Endothelial cell of umbilical vein (primary cell): ENCODE data around the gene TAF10. TPM values are rescaled to one million over a fixed set of nuclear protein-coding genes. Genes with fewer than 3 reads are reported as not detected.
A peak's percentile ranks its signal among the peaks of the same experiment; 100 is the strongest.

Experiments
- BruUV-seq: library from RNA; stranded (reverse); fragments of 400-500 nt; replicated peaks from 2 replicates; lab custom pipeline; 2021; lab: Mats Ljungman, UMichigan
- CTCF ChIA-PET: fragments of 300-600, 350-600 bp; sonication (Branson Sonifier 250); formaldehyde crosslinking; loops from one replicate; lab custom pipeline; 2021; ENCODE audit warnings: antibody characterized with exemption, inconsistent platforms; lab: Charles Lee
- POLR2A ChIA-PET: fragments of 300-600, 350-600 bp; sonication (Branson Sonifier 250); formaldehyde crosslinking; loops from one replicate; lab custom pipeline; 2021; ENCODE audit warnings: antibody characterized with exemption, inconsistent platforms; lab: Charles Lee
- DNase-seq: peaks from one replicate; pipeline ENCODE4 v3.0.0-alpha.2; 2011; ENCODE audit warnings: low read depth, low spot score
- FAIRE-seq: peaks from 2 replicates; lab custom pipeline; 2011; peaks lifted over from hg19 to GRCh38; lab: Jason Lieb, UNC
- H2AFZ ChIP-seq: 2 replicates; pipeline ENCODE4 v1.6.0; 2012; ENCODE audit warnings: low read depth, low read length, control low read depth, inconsistent platforms
- H3K27ac ChIP-seq: 2 replicates; pipeline ENCODE4 v1.5.1; 2011; ENCODE audit warnings: low read depth, mild to moderate bottlenecking, control low read depth, low read length, moderate library complexity; ENCODE audit not compliant: insufficient read depth
- H3K27me3 ChIP-seq, 2 experiments: 2 replicates each; pipeline versions ENCODE4 v1.6.0 to v1.6.1; 2011; ENCODE audit warnings: low read length in 2 of 2, mixed read lengths in 1 of 2; ENCODE audit not compliant: control insufficient read depth in 2 of 2, insufficient read depth in 2 of 2
- H3K36me3 ChIP-seq, 2 experiments: 2 replicates in 1 of 2; 3 replicates in 1 of 2; pipeline ENCODE4 v1.5.1; 2011; ENCODE audit warnings: low read length in 2 of 2, mild to moderate bottlenecking in 1 of 2, moderate library complexity in 1 of 2; ENCODE audit not compliant: control insufficient read depth in 2 of 2, insufficient read depth in 2 of 2; ENCODE audit errors: extremely low read depth in 1 of 2
- H3K4me1 ChIP-seq: 3 replicates; pipeline ENCODE4 v1.5.1; 2011; ENCODE audit warnings: mild to moderate bottlenecking, low read length; ENCODE audit not compliant: control insufficient read depth, insufficient read depth; ENCODE audit errors: extremely low read depth
- H3K4me2 ChIP-seq: 2 replicates; pipeline ENCODE4 v1.6.1; 2011; ENCODE audit warnings: low read length, control low read depth, mixed read lengths; ENCODE audit not compliant: insufficient read depth
- H3K4me3 ChIP-seq, 3 experiments: fragments of 200-600 bp in 1 of 3; sonication (generic), shearing (Covaris generic) in 1 of 3; replicated peaks in 1 of 3; 2 replicates each; pipeline ENCODE4 v1.5.1; 2011 to 2016; ENCODE audit warnings: control low read depth in 3 of 3, low read length in 3 of 3, mild to moderate bottlenecking in 2 of 3, inconsistent platforms in 1 of 3, low read depth in 1 of 3, moderate library complexity in 1 of 3; ENCODE audit not compliant: insufficient read depth in 1 of 3
- H3K79me2 ChIP-seq: 2 replicates; pipeline ENCODE4 v1.6.0; 2012; ENCODE audit warnings: low read length, inconsistent platforms; ENCODE audit not compliant: control insufficient read depth, insufficient read depth
- H3K9ac ChIP-seq: replicated peaks from 2 replicates; pipeline ENCODE3; 2011; ENCODE audit warnings: low read length, control low read depth; ENCODE audit not compliant: insufficient read depth; ENCODE audit errors: extremely low read depth
- H3K9me1 ChIP-seq: replicated peaks from 3 replicates; pipeline ENCODE4 v1.6.0; 2011; ENCODE audit warnings: mild to moderate bottlenecking, low read length; ENCODE audit not compliant: control insufficient read depth, insufficient read depth; ENCODE audit errors: extremely low read depth
- H3K9me3 ChIP-seq: replicated peaks from 2 replicates; pipeline ENCODE4 v1.5.1; 2012; ENCODE audit warnings: low read length, inconsistent platforms; ENCODE audit not compliant: control insufficient read depth, insufficient read depth
- H4K20me1 ChIP-seq: replicated peaks from 2 replicates; pipeline ENCODE3; 2011; ENCODE audit warnings: mild to moderate bottlenecking, low read length; ENCODE audit not compliant: control insufficient read depth, insufficient read depth; ENCODE audit errors: extremely low read depth
- EZH2 ChIP-seq: IDR thresholded peaks from 2 replicates; pipeline ENCODE4 v1.6.1; 2012; ENCODE audit warnings: borderline replicate concordance, low read depth, mild to moderate bottlenecking, moderate library complexity, low read length, inconsistent platforms; ENCODE audit not compliant: severe bottlenecking
- FOS ChIP-seq: IDR thresholded peaks from 2 replicates; pipeline ENCODE4 v1.6.1; 2011; ENCODE audit warnings: mild to moderate bottlenecking, low read length, moderate library complexity, borderline replicate concordance; ENCODE audit not compliant: insufficient read depth
- GATA2 ChIP-seq: IDR thresholded peaks from 2 replicates; pipeline ENCODE4 v1.7.0; 2011; ENCODE audit warnings: low read depth, mild to moderate bottlenecking, moderate library complexity, mixed read lengths, low read length; ENCODE audit not compliant: insufficient read length, insufficient read depth
- JUN ChIP-seq: IDR thresholded peaks from 2 replicates; pipeline ENCODE4 v1.6.1; 2011; ENCODE audit warnings: borderline replicate concordance, low read depth; ENCODE audit not compliant: insufficient read length, insufficient read depth
- MYC ChIP-seq: IDR thresholded peaks from one replicate; pipeline ENCODE4 v1.6.1; 2011; ENCODE audit warnings: mild to moderate bottlenecking, low read depth, low read length
- POLR2A ChIP-seq: IDR thresholded peaks from 2 replicates; pipeline ENCODE4 v1.6.1; 2012; ENCODE audit warnings: low read depth, mild to moderate bottlenecking, control low read depth, low read length
- POLR2AphosphoS5 ChIP-seq: IDR thresholded peaks from 2 replicates; pipeline ENCODE4 v1.6.1; 2012; ENCODE audit warnings: low read depth, mild to moderate bottlenecking, control low read depth, low read length, moderate library complexity; ENCODE audit not compliant: insufficient read depth
- dilution Hi-C: fragments of 300-500 bp; cut with MboI; formaldehyde crosslinking; loops from one replicate; pipeline ENCODE4 v1.15.0; 2019; ENCODE audit warnings: low sequenced_read_pairs; ENCODE audit not compliant: extremely low pct_ligation_motif_present
- intact Hi-C: fragments of 100-400 bp; cut with micrococcal nuclease; formaldehyde crosslinking; loops from one replicate; pipeline ENCODE4 v1.10.0; 2022
- polyA plus RNA-seq, 4 experiments: library from polyadenylated mRNA; depleted of rRNA in 3 of 4; stranded (reverse) in 3 of 4; unstranded in 1 of 4; fragments of >200 nt; gene quantifications; 2 replicates each; pipeline versions ENCODE4 v1.2.1 to v1.2.3, GENCODE V29; 2011 to 2012; ENCODE audit warnings: missing spikeins in 1 of 4
- total RNA-seq: library from RNA; stranded (reverse); gene quantifications from 2 replicates; pipeline ENCODE4 v1.2.3, GENCODE V29; 2021
- TF ChIP-seq, protein P1 (sequence below), 2 donors: IDR thresholded peaks; 1 replicate in 1 of 2; 2 replicates in 1 of 2; pipeline ENCODE4 v1.5.1; 2011; ENCODE audit warnings: low read length in 2 of 2, mild to moderate bottlenecking in 2 of 2, moderate library complexity in 2 of 2, control low read depth in 1 of 2, inconsistent platforms in 1 of 2, low read depth in 1 of 2; ENCODE audit not compliant: insufficient read depth in 1 of 2; ENCODE audit errors: extremely low read depth in 1 of 2
- TF ChIP-seq, protein P2 (sequence below): IDR thresholded peaks from 2 replicates; pipeline ENCODE4 v1.6.1; 2011; ENCODE audit not compliant: insufficient read depth, insufficient read length

TAF10 gene
- total and polyA plus RNA-seq, 2 donors (not counting 3 experiments of a cell fraction or from before 2014, with no cell fraction given): 86.2 to 149 TPM

DNA sequence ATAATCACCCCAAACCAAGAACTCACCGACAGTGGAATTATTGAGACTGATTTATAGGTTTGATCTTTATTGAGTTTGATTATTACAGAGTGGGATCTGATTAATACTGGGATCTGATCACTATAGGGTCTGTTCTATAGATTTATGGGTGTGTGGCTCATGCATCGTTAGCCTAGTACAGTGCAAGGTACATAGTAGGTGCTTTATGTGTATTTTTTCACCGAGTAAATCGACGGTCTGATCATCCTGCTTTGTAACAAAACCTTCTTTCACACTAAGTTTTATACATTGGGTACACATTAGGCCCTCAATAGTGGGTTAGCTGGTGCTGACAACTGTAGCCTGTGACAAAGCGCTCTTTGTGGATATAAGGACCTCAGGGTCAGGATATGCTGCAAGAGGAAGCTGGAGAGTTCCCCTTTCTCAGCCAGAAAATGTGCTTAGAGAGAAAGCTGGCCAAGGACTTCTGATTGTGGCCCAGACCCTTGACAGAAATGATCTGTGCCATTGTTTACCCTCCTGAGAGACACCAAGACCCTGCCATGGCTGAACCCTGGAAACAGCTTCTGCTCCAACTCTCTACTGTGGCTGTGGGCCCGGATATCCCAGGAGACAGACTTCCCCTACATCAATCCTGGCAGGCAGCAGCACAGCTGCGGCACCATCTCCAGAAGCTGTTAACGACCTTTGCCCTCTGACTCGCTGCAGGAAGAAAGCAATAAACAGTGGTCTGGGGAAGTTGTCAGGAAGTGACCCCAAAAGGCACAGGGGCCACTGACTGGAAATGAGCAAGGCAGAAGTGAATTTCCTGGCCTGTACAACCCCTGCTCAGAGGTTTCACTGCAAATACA lies 23.3 kb upstream of the TAF10 start:
- FAIRE-seq (peak; percentile 100), DNase-seq (peak; percentile 98)
- Histone ChIP-seq H3K9me3 (no peaks in the 10 kb centered on the region), H3K9ac (peak overlapping the region; percentile 50), H3K4me2 (peak overlapping the region; percentile 79), H3K79me2 (peaks cover 2% of the 10 kb centered on the region), H4K20me1 (no peaks in the 10 kb centered on the region), H3K9me1 (no peaks in the 10 kb centered on the region), H3K4me1 (peaks cover 47% of the 10 kb centered on the region), H2AFZ (no peak overlapping the region), H3K4me3 (peak overlapping the region in 1 of 3 experiments; percentile 37), H3K36me3 (peaks cover 0 to 43% of the 10 kb centered on the region in 2 experiments), H3K27ac (peak overlapping the region; percentile 91), H3K27me3 (no peaks in the 10 kb centered on the region)
- ChIA-PET POLR2A (interaction anchor here (0.8 to 1.9 kb wide), 7 partner anchors 11 to 60 kb away, joined by 3 to 11 read pairs (median 3); partner anchors contain the start of genes MRPL17 and TPP1), CTCF (interaction anchor here (0.6 to 2.9 kb wide), 27 partner anchors 11 to 256 kb away, joined by 3 to 23 read pairs (median 5); partner anchors contain the start of genes MRPL17, SMPD1, TAF10 and TPP1)
- TF ChIP-seq, protein P1, sequence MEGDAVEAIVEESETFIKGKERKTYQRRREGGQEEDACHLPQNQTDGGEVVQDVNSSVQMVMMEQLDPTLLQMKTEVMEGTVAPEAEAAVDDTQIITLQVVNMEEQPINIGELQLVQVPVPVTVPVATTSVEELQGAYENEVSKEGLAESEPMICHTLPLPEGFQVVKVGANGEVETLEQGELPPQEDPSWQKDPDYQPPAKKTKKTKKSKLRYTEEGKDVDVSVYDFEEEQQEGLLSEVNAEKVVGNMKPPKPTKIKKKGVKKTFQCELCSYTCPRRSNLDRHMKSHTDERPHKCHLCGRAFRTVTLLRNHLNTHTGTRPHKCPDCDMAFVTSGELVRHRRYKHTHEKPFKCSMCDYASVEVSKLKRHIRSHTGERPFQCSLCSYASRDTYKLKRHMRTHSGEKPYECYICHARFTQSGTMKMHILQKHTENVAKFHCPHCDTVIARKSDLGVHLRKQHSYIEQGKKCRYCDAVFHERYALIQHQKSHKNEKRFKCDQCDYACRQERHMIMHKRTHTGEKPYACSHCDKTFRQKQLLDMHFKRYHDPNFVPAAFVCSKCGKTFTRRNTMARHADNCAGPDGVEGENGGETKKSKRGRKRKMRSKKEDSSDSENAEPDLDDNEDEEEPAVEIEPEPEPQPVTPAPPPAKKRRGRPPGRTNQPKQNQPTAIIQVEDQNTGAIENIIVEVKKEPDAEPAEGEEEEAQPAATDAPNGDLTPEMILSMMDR (IDR thresholded peaks at IDR 0.05; ENCODE audit: extremely low read depth in 1 of 2, insufficient read depth in 1 of 2, low read depth in 1 of 2, low read length in 2 of 2): no peak
- TF ChIP-seq JUN: peak; percentile 82
- peak; percentile 96 for TF ChIP-seq FOS
- TF ChIP-seq GATA2: peak; percentile 80
- TF ChIP-seq POLR2A: peak; percentile 83
- TF ChIP-seq MYC: peak; percentile 46
- TF ChIP-seq, protein P2, sequence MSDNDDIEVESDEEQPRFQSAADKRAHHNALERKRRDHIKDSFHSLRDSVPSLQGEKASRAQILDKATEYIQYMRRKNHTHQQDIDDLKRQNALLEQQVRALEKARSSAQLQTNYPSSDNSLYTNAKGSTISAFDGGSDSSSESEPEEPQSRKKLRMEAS: no peak
- peak; percentile 100 for TF ChIP-seq POLR2AphosphoS5
- no peak for TF ChIP-seq EZH2
- dilution Hi-C loops (no loop called here), intact Hi-C loops (loop anchor here (1.0 to 2.0 kb wide), 11 partner anchors 11 to 245 kb away; partner anchors contain the start of genes MRPL17, SMPD1, TAF10 and TPP1)
- no TSS peak for BruUV-seq
